ENCODE measurements around the gene NEDD4L.

The NEDD4L gene

DNA sequence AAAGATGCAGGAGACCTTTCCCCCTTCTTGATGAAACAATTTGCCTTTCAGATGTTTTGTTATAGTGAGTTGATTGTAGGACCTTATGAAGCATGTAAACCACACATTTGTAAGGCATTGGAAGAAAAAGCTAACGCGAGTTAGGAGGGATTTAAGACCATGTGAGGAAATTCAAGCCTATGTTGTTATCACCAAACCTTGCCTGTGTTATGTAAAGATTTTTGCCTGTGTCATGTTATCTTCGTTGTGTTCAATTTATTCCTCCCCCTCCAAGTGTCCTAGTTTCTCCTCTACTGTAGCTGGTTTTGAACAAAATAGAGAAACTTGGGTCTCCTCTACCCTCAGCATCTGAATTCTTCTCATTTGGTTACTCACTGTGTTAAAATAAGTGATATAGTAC is 173.0 kb downstream of the NEDD4L start:
- DNase-seq = no peak

DNA sequence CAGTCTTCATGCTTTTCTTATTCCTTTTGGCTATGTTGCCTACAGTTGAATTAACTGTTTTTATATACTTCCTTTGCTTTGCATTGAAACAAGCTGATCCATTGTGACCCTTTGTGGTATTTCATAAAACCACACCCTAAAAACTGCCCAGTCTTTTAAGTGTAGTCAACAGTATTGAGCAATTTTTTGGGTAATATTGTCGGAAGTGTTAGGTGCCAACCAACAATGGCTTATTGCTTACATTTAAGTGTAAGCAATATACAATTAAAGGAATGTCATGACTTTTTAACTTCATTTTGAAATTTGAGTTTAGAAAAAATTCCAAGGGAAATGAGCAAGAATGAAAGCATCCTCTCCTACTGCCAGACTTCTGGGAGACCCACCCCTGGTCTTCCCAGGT is 174.1 kb downstream of the NEDD4L start:
- no peak for DNase-seq

DNA sequence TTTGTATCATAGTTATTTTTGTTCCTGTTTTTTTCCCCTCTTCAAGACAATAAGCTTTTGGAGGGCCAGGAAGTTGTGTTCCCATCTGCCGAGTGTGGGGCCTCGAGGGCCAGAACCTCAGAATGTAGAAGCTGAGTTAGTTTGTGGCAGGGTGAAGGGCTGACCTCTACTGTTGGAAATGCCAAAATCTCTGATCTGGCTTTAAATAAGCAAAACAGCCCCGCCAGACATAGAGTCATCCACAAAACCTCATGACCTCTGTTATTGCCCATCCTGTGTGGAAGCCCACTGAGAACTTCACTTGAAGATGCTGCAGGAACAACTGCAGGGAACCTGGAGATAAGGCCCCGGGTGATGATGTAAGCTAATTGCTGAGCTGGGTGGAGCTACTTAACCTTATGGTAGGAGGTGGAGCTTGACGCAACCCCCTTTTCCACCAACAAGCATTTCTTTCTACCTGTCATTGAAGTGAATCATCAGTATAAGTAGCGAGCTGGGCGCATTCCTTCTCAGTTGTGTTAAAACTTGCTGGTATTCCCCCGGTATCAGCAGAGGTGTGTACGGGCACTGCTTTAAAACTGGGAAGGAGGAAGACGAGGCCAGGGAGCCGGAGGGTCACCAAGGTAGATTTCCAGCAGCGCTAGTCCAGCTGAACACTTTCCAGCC is 177.2 kb downstream of the NEDD4L start:
- no peak for DNase-seq

DNA sequence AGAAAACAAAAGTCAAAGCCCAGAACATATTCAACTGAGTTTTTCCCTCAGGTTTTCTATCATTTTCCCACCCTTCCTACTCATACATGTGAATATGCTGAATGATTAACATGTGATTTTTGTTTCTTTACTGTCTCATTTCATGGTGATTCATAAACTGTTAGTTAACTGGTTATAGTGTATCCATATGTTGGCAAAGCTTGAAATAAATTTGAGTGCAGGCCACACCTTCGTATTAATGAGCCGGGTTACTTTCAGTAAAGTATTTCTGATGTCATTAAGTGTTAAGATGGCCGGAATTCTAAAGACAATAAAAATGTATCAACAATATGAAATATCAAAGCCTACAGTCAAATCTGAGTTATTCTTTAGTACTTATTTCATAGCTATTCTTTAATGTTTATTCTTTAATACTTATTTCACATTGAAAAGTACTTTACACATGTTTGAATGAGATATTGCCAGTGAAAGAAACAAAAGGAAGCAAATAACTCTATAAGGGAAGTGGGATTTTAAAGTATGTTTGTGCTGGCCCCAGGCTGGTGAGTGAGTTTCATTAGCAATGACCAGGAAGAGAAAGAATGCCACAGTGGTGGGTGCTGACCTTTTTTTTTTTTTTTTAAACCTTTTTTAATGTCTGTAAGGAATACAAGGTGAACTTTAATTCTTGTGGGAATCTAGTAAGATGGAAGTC is 178.6 kb downstream of the NEDD4L start:
- no peak for DNase-seq

DNA sequence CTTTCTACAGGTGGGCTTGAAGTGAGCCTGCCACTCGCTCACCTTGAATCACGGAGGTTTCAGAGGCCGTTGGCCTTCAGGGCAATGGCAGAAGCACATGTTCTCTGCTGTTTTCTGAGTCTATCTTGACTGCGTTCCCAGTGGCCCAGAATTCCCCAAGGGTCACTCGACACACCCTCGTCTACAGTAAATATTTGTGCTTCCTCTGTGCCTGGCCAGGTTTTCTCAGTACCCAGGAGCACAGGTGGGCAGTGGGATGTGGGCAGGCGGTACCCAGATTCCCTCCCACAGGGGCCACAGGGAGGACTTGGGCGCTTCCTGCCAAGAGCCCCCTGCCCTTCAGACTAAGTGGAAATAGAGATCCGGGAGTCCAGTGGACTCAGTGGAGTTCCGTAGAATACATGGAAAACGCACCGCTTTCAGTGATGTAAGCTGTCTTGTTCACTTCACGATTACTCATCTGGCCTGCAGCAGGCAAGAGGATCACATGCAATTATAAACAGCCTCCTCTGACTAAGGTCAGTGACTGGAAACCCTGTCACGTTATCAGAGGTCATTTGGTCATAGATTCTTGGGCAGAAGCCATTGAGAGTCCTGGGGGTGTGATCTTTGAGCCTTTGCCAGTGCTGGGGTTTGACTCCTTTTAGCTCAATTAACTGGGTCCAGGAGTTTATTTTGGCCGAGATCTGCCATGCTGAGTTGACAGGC is 179.8 kb downstream of the NEDD4L start:
- no peak for DNase-seq

DNA sequence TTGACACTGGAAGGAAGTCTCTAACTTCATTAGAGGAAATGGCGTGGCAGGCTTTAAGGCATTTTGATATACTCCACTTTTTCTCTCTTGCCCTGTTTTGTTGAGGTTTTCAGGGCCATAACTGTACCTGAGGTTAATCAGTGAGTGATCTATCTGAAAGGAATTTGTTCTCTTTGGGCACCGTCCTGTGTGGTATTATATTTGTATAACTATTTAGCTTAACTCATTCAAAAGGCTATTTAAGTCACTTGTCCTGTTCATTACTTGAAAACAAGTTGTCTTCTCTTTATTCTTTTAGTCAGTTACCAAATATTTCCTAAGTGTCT is 180.4 kb downstream of the NEDD4L start:
- DNase-seq = no peak

DNA sequence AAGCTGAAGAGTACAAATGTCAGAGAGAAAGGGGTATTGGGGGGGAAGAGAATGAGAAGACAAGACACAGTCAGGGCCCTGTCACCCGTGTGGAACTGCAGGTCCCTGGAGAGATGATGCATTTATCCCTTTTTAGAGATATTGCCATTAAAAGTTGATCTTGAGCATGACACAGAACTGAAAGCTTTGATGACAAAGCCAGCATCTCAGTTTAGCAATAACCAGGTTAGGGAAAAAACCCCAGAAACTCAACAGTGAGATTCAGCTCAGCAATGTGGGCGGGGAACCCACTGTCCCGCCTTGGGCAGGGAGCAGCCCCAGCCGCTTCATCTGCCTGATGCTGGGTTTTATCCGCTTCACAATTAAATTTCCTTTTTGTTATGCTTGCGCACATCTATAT is 181.1 kb downstream of the NEDD4L start:
- no peak for DNase-seq

DNA sequence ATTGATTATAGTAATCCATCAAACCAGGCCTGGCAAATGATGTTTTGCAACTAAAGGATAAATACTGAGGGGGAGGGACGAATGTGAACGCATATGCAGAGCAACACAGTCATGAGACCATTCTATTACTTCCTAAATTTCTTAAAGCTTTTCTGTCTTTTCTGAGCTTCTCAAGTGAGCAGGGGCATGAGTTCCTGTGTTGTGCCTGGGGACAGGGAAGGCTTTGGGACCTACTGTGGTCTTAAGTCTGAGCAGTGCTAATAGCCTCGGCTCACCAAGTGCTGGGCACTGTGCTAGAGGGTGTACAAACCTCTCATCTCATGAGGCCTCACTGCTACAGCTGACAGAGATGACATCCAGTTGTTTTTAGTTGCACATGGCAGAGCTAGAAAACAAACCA is 182.4 kb downstream of the NEDD4L start:
- no peak for DNase-seq

DNA sequence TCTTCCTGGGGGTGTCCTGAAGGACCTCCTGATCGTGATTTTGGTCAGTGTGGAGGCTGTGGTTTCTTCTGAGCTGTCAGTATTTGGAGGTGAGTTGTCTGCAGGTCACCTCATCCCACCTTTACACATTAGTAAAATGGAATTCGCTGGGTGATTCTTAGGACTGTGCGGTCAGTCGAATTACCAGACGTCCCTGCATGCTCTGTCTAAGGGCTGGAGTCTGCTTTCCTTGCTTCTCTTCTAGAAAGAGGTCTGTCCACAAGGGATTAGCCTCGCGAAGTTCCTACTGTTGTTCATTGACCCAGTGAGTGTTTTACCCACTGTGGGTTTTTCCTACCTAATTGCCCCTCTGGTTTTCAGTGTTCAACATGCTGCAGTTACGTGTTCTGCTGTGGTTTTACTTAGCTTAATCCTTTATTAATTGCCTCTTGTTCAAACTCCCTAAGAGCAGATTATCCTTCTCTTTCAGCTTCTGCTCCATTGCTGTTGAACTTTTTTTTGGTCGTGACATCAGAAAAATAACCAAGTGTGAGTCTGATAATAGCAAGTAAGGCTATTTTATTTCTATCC is 183.4 kb downstream of the NEDD4L start:
- DNase-seq = no peak

DNA sequence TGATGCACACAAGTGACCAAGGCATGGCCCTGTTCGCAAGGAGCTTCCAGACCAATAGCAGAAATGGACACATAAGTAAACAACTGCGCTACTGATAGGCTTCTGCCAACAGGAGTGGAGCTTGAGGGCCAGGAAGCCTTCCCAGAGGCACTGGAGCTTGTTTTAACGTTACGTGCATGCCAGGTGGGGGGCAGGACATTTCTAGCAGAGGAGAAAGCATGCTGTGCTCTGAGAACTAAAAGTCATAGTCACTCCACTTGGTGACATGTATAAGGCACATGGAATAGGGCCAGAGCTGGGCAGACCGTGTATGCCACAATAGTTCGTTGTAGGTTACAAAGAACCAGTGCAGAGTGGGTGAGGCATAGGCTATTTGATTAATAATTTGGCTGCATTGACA is 184.2 kb downstream of the NEDD4L start:
- no peak for DNase-seq

DNA sequence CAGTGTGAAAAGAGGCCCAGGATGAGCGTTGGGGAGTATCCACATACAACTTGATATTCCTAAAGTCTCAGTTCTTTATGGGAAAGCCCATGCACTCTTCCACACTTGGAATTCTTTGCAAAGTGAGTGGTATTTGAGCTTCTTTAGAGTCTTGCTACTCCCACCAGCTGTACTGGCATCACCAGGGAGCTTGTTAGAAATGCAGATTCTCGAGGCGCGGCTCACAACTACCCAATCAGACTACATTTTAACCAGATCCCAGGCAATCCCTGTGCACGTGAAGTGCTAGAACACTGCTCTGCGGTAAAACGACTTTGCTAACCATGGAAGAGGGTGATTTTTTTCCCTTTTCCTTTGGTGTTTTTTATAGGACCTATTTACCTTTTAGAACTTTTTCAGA is 184.7 kb downstream of the NEDD4L start:
- no peak for DNase-seq

DNA sequence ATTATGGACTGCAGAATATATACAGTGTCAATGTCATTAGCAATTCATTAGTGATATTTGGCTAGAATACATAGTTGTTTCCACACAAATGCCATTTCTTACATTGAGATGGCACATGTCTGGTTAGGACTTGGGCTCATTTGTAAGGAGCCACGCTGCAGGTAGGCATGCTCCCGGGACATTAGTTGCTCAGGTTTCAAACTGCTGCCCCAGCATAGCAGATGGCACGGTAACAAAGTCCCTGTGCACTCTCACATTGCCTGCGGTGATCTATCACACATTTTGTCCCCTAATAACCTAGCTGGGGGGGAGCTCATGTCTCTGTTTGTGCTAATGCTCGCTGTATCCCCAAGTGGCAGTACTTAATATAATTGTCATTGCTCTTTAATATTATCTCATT is 185.1 kb downstream of the NEDD4L start:
- DNase-seq = no peak

DNA sequence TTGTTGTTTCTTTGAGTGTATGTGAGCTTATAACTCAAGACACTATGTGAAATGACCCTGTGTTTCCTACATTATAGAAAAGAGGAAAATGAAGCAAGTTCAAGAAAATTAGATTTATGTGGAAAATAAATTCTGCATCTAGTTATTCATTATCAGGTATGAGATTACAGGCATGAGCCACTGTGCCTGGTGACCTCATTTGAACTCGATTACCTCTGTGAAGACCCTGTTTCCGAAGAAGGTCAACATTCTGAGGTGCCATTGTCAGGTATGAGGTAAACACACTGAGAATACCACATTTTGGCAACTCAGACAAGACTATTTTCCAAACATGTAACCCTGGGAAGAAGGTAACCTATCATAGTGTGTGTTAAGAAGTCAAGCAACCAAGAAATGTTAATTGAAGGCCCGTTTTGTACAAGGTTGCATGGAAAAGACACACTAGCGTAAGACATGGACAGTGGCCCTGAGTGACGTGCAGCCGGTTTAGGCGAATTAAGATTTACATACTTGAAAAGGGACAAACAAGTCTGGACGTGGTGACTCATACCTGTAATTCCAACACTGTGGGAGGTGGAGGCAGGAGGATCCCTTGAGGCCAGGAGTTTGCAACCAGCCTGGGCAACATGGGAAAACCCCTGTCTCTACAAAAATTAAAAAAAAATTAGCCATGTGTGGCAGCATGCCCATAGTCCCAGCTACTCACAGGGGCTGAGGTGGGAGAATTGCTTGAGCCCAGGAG is 186.6 kb downstream of the NEDD4L start:
- DNase-seq = no peak

DNA sequence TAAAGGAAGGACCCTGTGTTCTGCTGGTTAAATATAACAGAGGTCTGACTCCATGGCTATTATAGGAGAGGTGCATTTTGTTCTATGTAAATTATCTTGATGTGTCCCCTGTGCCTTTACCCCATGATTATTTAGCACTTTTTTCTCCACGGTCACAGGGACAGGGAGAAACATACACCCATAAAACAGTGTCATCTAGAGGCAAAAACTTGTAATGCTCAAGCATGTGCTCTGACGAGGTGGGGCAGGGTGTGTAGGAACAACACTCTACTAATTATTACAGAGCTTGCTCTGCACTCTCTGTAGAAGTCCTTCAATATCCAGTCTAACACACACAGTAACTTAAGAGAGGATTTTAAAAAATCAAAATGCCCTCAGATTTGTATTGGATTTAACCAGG is 187.9 kb downstream of the NEDD4L start:
- DNase-seq = no peak

DNA sequence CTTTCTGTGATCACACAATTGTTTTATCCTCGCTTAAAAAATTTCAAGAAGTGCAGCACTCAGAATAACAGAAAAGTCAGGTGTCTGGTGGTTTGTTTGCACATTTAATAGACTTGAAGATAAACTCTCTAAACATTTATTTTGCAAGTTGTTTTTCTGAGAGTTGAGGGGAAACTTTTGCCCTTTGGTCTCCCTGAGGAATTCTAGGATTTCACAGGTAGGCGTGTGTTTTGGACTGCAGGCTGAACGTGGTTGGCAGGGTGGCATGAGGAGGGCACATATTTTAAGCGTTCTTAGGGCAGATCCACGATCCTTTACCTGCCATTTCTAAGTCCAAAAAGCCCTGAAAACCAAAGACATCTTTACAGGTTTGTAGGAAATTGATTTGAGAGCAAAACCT is 188.6 kb downstream of the NEDD4L start:
- no peak for DNase-seq

DNA sequence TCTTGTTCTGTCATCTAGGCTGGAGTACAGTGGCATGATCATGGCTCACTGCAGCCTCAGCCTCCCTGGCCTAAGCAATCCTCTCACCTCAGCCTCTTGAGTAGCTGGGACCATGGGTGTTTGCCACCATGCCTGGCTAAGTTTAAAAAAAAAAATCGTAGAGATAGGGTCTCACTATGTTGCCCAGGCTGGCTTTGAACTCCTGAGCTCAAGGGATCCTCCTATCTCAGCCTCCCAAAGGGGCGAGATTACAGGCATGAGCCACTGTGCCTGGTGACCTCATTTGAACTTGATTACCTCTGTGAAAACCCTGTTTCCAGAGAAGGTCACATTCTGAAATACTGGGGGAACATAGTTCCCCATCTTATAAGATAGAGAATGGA is 190.3 kb downstream of the NEDD4L start:
- no peak for DNase-seq

DNA sequence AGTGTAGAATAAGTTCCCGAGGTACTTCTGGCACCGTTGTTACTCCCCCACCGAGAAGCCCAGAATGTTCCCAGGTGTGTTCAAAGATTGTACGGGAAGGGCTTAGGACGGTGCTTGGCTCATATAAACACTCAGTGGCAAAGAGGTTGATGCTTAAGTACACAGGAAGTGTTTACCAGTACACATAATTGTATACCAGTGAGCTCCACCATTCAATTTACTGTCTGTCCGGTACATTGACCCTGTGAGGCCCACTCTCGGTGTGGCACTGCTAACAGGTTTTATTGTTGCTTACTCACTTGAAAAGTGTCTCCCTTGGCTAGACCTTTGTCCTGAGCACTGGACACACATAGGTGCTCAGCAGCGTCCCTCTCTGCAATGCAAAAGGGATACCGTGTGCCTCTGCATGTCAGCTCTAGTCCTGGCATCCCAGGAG is 191.0 kb downstream of the NEDD4L start:
- no peak for DNase-seq

DNA sequence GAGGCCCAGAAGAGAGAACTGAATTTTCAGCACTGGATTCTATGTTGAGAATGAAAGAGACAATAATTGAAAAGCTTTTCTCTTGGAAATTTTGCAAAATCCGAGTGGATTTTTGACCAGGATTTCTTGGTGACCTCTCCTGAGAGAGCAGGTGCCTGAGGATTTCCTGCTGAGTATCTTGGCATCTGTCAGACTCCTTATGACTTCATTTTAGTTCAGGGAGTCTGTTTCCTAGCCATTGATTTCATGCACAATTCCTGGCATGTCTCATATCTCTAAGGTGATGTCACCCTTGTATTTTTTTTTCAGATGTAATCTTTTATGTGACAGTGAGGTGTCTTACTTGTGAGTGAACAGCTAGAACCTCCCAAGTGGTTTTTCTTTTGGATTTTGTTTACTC is 195.9 kb downstream of the NEDD4L start:
- DNase-seq = no peak

DNA sequence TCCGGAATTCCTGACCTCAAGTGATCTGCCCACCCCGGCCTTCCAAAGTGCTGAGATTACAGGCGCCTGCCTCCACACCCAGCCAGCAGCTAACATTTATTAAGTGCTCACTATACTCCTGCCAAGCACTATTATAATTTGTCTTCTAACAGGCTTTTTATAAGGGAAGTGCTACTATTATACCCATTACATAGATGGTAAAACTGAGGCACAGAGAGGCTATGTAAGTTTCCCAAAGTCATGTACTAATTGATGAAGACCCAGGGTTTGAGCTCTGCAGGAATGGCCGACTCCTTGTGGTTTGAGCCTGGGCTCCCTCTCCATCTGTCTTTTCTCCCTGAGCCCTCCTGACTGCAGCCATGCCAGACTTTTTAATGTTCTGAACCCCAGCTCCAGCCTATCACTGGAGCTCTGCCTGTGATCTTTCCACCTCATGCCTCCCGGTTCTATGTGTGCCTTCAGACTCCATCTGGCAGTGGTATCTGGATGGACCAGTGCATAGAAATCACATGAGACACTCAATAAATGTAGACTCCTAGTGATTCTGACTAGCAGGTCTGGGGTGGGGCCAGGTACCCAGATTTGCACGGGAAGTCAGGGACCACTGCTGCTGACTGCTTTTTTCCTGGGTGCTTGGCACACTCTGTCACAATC is 197.1 kb downstream of the NEDD4L start:
- DNase-seq = no peak

DNA sequence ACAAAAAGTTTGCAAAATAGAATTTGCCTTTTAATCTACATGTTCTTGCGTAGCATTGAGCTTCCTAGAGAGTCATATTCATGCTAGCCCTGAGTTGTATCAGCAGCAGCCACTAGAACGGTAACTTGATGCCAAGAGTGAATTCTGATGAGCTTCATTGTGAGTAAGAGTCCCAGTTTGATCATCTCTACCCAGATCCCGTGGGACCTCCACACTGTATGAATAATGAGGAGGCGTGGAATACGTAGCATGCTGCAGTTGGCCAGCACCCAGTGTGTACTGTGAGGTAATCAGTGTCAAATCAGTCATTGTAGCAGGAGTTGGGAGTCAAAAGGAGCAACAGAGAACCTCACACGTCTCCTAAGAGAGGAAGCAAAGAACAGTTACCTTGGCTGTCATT is 197.9 kb downstream of the NEDD4L start:
- no peak for DNase-seq

DNA sequence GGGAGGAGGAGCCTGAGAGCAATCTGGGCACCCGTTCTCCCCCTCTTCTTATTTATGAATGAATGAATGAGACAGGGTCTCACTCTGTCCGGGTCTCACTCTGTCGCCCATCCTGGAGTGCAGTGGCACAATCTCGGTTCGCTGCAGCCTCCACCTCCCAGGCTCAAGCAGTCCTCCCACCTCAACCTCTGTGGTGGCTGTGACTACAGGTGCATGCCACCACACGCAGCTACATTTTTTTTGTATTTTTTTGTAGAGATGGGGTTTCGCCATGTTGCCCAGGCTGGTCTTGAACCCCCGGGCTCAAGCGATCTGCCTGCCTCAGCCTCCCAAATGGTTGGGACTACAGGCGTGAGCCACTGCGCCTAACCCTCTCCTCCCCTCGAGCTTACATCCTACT is 198.4 kb downstream of the NEDD4L start:
- no peak for DNase-seq

DNA sequence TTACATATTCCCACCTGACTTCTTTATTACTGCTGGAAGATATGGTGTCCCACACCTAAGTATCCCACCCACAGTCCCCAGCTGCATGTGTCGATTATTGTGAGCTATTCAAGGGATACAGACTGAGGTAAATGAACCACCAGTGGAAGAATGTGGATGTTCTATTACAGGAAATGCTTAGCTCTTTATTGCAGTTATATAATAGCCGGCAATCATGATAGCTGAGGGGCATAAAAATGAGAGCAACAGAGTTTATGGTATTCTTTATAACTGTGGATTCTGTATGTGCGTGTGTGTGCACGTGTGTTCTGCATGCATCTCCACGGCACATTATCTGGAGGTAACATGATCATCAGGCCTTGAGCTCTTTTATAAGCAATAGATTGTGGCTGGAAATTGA is 198.9 kb downstream of the NEDD4L start:
- no peak for DNase-seq

DNA sequence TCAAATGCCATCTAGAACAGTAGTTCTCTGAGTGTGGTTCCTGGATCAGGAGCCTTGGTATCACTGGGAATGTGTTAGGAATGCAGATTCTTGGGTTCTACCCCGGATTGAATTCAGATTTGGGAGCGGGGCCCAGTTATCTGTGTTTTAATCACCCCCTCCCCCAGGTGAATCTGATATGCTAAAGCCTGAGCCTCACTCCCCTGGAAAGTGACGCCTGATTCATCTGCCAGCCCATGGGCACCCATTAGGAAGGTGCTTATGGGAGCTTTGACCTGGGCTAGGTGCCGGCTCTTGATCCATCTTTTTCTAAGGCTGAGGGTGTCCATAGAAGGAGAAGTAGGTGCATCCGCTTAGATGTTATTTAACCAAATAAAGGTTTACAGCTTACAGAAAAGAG is 199.4 kb downstream of the NEDD4L start:
- DNase-seq = no peak
